HK-2 (cell line): Measurements from ENCODE around the gene PHLDA1.
A peak's percentile ranks its signal among the peaks of the same experiment; 100 is the strongest.

Source experiments
- DNase-seq: peaks from one replicate; pipeline ENCODE4 v3.0.0-alpha.2; 2018; ENCODE audit not compliant: unreplicated experiment

PHLDA1 gene

DNA sequence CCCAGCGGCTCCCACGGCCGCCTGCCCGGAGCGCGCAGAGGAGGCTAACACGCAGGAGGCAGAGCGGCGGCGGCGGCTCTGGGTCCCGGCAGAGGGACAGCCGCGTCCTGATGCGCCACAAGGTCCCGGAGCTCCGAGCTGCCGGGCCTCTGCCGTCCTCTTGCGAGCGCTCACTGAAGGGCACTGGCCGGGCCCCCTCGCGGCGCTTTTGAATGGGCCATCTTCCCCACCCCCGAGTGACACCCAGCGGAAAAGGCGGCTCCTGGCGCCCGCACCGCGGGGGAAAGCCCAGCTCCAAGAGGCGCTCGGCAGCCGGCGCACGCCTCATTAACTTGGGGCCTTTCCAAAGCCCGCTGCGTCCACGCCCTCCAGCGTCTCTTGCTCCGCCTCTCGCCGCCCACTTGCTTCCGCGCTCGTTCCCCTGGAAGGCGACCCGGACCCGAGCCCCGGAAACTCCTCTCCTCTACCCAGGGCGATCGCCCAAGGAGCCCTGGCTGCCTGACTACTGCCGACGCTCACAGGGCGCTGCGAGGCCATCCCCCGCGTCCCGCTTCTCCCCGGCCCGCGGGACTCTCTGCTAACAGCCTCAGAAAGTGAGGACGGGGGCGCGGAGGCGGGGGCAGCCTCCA, at the start of gene PHLDA1:
Gene PHLDA1 (minus strand): TSS at position 363 of the 629 bp plus-strand sequence.
- peak; percentile 99 for DNase-seq

GRCh38 chr12:76080729-76081415, 49.3 kb upstream of the PHLDA1 start:
- DNase-seq = no peak

GRCh38 chr12:76080017-76080728, 48.6 kb upstream of the PHLDA1 start:
- no peak for DNase-seq

GRCh38 chr12:76078748-76079147, 47.2 kb upstream of the PHLDA1 start:
- DNase-seq = no peak

- DNase-seq = no peak
Measured at GRCh38 chr12:76075448-76075847, 43.9 kb upstream of the PHLDA1 start.

DNA sequence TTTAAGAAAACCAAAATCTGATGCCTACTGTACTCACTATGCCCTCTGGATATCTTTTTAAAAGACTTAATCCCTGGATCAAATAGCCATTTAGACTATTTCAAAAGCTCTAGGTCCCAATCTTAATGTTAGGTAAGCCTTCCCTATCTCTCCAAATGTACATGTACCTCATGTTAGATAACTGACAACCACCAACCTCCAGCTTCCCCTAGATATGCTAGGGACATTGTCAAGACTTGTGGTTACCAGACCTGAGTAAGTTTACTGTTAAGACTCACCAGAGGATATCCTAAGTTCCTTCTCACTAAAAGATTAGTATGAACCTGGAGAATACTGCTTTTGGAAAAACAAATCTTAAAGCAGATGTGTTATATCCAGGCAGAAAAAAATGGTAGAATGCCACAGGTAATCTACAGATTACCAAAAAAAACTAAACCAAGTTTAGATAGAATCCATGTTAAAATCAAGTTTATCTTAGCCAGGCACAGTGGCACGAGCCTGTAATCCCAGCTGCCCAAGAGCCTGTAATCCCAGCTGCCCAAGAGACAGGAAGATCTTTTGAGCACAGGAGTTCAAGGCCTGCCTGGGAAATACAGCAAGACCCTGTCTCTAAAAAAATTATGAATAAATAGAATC, 43.2 kb upstream of the PHLDA1 start:
- DNase-seq = no peak

DNA sequence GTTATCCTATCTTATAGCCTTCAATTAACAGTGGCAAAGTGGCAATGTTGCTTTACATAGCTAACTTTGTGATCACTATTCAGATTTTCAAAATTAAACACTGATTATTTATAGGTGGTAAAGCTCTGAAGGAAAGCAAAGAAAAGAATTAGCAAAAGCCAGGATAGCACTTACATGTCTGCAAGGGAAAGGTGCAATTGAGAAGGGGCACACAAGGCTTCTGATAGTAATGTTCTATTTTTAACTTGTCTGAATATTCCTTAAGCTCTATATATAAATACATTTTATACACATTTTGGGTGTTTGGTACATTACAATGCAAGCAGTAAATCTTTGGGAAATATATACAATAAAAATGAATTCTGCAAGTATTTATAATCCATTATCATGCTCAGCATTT, 42.0 kb upstream of the PHLDA1 start:
- no peak for DNase-seq

DNA sequence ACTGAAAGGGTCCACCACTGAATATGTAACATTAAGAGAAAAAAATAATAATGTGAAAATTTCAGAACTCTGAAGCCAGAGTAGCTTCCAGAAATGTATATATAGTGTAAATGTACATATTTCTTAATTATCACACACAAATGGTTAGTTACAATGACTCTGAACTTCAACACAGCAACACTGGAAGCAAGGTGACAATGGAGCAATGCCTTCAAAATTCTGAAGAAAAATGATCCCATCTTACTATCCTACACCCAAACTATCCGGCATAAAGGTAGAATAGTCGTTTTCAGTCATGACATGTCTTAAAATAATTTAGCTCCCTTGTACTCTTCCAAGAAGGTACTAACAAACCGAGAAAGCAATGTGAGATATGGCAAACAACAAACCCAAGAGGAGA, 41.0 kb upstream of the PHLDA1 start:
- no peak for DNase-seq

DNA sequence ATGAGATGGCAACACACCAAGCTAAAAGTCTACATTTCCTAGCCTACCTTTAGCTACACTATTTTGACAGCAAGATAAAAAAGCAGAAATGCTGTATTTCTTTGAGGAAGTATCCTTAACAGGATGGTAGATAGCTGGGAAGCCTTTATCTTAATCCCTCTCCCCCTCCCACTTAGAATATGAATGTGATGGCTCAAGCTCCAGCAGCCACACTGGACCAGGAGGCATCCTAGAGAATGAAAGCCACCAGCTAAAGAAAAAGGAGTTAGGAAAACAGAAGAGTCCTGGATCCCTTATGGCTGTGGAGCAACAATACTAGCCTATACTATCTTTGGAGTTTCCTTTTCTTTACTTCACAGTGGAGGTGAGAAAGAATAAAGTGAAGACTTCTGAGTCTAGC, 37.8 kb upstream of the PHLDA1 start:
- DNase-seq = no peak

- DNase-seq = no peak
Measured at GRCh38 chr12:76065917-76066316, 34.3 kb upstream of the PHLDA1 start.

DNA sequence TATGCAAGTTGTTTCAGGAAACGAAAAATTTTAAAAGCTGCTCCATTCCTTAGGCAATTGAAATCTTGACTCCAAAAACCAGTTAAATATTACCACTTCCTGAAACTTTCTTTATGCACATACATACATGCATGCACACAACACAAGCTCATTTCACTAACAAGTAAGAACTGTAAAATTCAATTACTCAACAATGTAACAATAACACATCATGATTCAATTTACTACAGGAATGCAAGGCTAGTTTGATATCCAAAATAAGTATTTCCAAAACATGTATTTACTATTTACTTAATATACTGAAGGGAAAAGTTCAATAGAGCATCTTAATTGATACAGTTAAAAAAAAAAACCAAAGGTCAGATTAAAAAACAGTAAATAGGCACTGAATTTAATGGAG, 33.3 kb upstream of the PHLDA1 start:
- DNase-seq = no peak

GRCh38 chr12:76060111-76060510, 28.5 kb upstream of the PHLDA1 start:
- no peak for DNase-seq

DNA sequence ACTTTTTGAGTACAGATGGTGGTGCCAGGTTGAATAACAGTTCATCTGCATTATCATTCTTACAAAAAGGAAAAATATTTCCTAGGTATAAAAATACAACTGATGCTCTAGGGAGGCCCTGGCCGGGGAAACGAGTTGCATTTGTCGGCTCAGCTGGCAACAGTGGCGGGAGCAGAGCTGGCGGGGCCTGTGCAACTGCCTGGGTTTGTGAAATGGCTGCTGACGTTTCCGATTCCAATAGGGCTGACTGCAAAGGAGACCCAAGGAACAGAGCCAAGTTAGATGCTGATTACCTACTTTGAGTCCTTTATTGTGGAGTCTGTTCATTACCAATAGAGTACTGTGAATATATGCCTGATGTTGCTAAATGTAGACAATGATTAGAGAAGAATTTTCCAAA, 25.8 kb upstream of the PHLDA1 start:
- DNase-seq = no peak

DNA sequence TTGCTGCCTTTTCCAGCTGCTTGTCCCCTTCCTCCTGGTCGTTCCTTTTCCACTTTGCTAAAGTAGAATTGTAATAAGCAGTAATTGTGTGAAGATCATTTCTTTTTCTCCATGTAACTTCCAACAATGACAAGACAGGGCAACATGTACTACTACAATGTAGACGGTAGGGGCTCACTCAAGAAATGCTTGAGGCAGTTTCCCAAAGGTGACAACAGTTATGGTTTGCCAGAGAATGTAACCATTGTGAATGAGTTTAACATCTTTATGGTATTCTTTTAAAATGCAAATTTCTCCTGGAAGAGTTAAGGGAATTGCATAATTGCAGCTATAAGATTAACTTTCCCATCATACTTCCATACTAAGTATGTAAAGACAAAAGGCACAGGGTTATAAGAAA, 23.8 kb upstream of the PHLDA1 start:
- no peak for DNase-seq

- DNase-seq = no peak
Measured at GRCh38 chr12:76049575-76050251, 18.1 kb upstream of the PHLDA1 start.

DNA sequence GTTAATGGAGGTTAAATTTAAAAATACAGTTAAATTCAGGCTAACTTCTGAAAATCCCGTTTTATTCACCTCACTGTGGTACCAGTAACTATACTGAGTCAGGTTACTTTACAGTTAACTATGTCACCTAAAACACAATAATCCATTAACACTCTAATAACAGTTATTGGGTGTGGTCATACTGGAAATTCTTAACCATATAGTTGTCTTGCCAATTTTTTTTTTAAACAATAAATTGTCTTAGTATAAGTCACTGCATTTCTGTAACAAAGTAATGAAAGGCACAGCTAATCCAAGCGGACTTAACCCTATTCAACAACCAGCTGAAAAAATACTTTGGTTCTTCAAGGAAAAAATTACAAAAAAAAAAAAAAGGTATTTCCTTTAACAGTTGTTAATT, 16.2 kb upstream of the PHLDA1 start:
- DNase-seq = no peak

DNA sequence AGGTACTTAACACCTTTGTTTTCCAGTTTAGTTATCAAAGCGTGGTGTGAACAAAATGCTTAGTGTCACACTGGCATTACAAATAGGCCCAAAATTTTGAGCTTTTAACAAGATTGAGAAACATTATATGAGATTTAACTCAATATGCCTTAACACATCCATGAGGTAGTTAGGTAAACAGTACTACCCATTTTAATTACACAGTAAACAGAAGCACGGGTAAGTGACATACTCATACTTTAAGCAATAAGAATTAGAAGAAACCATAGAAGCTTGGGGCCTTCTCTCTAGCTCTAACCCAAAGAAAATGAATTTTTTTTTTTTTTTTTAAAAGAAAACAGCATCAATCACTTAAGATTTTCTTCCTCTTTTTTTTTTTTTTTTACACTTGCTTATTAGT, 15.5 kb upstream of the PHLDA1 start:
- no peak for DNase-seq

DNA sequence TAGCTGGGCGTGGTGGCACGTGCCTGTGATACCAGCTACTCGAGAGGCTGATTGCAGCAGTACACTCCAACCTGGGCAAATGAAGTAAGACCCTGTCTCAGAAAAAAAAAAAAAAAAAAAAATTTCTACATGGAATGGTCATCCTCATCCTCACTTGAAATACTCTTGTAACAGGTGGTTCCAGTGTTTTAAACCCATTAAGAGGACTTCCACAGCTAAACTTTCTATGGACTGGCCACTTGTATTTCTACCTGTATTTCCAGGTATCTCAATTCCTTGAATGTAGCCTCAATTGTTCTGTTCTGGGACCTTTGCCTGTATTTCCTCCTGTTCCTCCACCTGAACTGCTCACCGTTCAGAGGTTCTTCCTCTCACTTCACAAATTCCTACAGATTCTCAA, 11.8 kb upstream of the PHLDA1 start:
- no peak for DNase-seq

DNA sequence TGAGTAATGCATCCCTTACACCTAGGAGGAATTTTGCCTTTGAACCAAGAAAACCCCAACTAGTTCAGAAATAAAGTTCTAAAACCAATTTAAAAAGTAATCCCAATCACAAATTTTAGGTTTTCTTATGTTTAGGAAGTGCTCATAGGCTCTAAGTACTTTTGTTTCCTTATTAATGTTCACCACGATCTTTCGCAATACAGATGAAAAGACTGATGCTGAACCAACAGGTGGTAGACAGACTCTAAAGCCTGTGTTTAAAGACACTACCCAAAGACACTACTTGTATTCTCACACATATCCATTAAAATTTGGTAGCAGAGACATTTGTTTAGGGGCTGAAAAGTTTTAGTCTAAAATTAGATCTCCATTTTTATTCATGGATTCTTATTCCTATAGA, 10.6 kb upstream of the PHLDA1 start:
- DNase-seq = no peak

DNA sequence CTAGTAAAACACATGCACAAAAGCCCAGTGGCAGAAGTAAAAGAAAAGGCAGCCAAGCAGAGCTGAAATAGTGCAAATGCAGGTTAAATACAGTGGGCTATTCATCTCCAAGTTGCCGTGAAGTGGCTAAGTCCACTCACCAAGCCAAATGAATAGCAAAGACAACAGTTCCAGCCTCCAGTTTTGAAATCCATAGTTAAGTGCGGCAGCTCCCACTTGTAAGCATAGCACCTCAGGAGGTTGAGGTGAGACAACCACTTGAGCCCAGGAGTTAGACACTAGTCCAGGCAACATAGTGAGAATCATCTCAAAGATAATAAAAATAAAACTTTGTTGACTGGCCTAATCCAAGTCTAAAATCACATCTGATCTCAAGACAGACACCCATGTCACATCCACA, 9.8 kb upstream of the PHLDA1 start:
- no peak for DNase-seq

DNA sequence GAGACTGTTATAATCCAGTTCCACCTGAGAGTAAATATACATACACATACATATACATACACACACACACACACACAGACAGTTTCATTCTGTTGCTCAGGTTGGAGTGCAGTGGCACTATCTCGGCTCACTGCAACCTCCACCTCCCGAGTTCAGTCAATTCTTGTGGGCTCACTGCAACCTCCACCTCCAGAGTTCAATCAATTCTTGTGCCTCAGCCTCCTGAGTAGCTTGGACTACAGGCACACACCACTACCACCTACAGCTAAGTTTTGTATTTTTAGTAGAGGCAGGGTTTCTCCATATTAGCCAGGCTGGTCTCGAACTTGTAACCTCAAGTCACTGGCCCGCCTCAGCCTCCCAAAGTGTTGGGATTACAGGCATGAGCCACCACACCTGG, 8.9 kb upstream of the PHLDA1 start:
- no peak for DNase-seq

DNA sequence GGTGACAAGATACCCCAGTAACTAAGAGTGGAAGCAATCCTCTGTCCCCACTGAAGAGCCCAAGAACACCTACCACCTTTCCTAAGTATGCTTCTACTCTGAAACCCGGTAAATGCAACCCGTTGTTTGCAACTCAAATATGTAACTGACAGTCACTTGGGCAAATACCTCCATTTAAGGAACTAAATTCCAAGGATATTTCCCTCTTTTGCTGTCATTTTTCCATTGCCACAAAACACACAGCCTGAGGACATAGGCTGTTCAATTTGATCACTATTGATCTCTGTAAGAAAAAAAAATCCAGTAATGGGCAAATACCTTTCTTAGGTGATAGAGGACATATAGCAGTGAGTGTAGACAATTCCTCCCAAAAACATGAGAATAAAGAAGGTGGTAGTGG, 6.6 kb upstream of the PHLDA1 start:
- no peak for DNase-seq
